WERI-Rb-1 (cell line): Measurements from ENCODE around the gene SP2.

Source experiments
- DNase-seq: peaks from one replicate; pipeline ENCODE4 v3.0.0-alpha.2; 2020
- H3K27ac ChIP-seq: fragments of 250-450 bp; sonication (Bioruptor Pico); 2 replicates; pipeline ENCODE4 v1.5.1; 2020; ENCODE audit warnings: mild to moderate bottlenecking, moderate library complexity
- H3K27me3 ChIP-seq: fragments of 250-450 bp; sonication (Bioruptor Pico); 2 replicates; pipeline ENCODE4 v1.5.1; 2021; ENCODE audit warnings: mild to moderate bottlenecking, low read depth, moderate library complexity; ENCODE audit not compliant: insufficient read depth, severe bottlenecking
- H3K36me3 ChIP-seq: fragments of 250-450 bp; sonication (Bioruptor Pico); 2 replicates; pipeline ENCODE4 v1.5.1; 2020; ENCODE audit warnings: mild to moderate bottlenecking, moderate library complexity
- H3K4me3 ChIP-seq: 2 replicates; pipeline ENCODE4 v1.5.1; 2011; ENCODE audit warnings: low read depth, mild to moderate bottlenecking, control low read depth, low read length
- H3K9me3 ChIP-seq: fragments of 250-450 bp; sonication (Bioruptor Pico); 2 replicates; pipeline ENCODE4 v1.5.1; 2021; ENCODE audit warnings: mild to moderate bottlenecking, moderate library complexity; ENCODE audit not compliant: severe bottlenecking
- CTCF ChIP-seq: IDR thresholded peaks from 2 replicates; pipeline ENCODE4 v1.5.1; 2011; ENCODE audit warnings: low read depth, mild to moderate bottlenecking, control low read depth, inconsistent platforms, low read length

Gene SP2

GRCh38 chr17:47883589-47884426 is 12.2 kb upstream of the SP2 start:
- Histone ChIP-seq H3K9me3 (no peaks in the 10 kb centered on the region), H3K36me3 (no peaks in the 10 kb centered on the region)
- TF ChIP-seq CTCF, result no peak

GRCh38 chr17:47884427-47884740 is 11.7 kb upstream of the SP2 start:
- Histone ChIP-seq H3K27ac (no peak overlapping the region), H3K36me3 (no peaks in the 10 kb centered on the region), H3K9me3 (no peaks in the 10 kb centered on the region), H3K27me3 (no peaks in the 10 kb centered on the region), H3K4me3 (no peak overlapping the region)
- DNase-seq, result no peak
- TF ChIP-seq CTCF, result no peak

More at GRCh38 chr17:47883589-47884426, 12.2 kb upstream of the SP2 start:
- Histone ChIP-seq H3K27ac (no peak overlapping the region), H3K4me3 (no peak overlapping the region), H3K27me3 (no peaks in the 10 kb centered on the region)
- no peak for DNase-seq

GRCh38 chr17:47884905-47885730 is 10.9 kb upstream of the SP2 start:
- H3K27ac ChIP-seq, result no peak overlapping the region; the same call in 1 of the 2 replicates
- H3K27me3 ChIP-seq, result no peaks in the 10 kb centered on the region
- no peaks in the 10 kb centered on the region for H3K36me3 ChIP-seq
- no peaks in the 10 kb centered on the region for H3K9me3 ChIP-seq
- TF ChIP-seq CTCF, result no peak
- DNase-seq, result no peak
- no peak overlapping the region for H3K4me3 ChIP-seq

- H3K27ac ChIP-seq, result no peak overlapping the region
- no peaks in the 10 kb centered on the region for H3K9me3 ChIP-seq
- no peak overlapping the region for H3K4me3 ChIP-seq
- DNase-seq, result no peak
- no peak for TF ChIP-seq CTCF
- no peaks in the 10 kb centered on the region for H3K36me3 ChIP-seq
- no peaks in the 10 kb centered on the region for H3K27me3 ChIP-seq
Observed at GRCh38 chr17:47888293-47888692, 7.7 kb upstream of the SP2 start.

- no peak overlapping the region for H3K4me3 ChIP-seq
- DNase-seq, result peak; percentile 95
- TF ChIP-seq CTCF, result peak; percentile 96
- no peaks in the 10 kb centered on the region for H3K27me3 ChIP-seq
- H3K36me3 ChIP-seq, result no peaks in the 10 kb centered on the region
- H3K27ac ChIP-seq, result no peak overlapping the region
- no peaks in the 10 kb centered on the region for H3K9me3 ChIP-seq
Observed at GRCh38 chr17:47889734-47890529, 6.1 kb upstream of the SP2 start.
